HCT116 (cell line): ENCODE data around the gene SLC25A19. TPM values are rescaled to one million over a fixed set of nuclear protein-coding genes. Genes with fewer than 3 reads are reported as not detected.

Experiments
- ATAC-seq: fragments of 200-7000 bp; cut with Tn5 transposase; 2 replicates; pipeline ENCODE4 v1.9.1; 2020; ENCODE audit warnings: mild to moderate bottlenecking, moderate library complexity
- BruUV-seq: library from RNA; stranded (reverse); fragments of 400-500 nt; replicated peaks from 2 replicates; lab custom pipeline; 2021; lab: Mats Ljungman, UMichigan
- CTCF ChIA-PET: fragments of 300-600 bp; sonication (Branson Sonifier 250); formaldehyde crosslinking; loops from one replicate; lab custom pipeline; 2021; ENCODE audit warnings: antibody characterized with exemption; lab: Charles Lee
- POLR2A ChIA-PET: fragments of 300-600, 350-600 bp; sonication (Branson Sonifier 250); formaldehyde crosslinking; loops from one replicate; lab custom pipeline; 2021; ENCODE audit warnings: antibody characterized with exemption; lab: Charles Lee
- RAD21 ChIA-PET, 2 experiments: fragments of 300-600 bp; sonication (Branson Sonifier 250); formaldehyde crosslinking; loops; one replicate each; lab custom pipeline; 2023; ENCODE audit warnings: low total read pairs in 2 of 2; ENCODE audit not compliant: uncharacterized antibody in 2 of 2, unreplicated experiment in 2 of 2, low non-redundant PET in 1 of 2; lab: Charles Lee
- DNase-seq: peaks from one replicate; pipeline ENCODE4 v3.0.0-alpha.2; 2010; ENCODE audit warnings: low read depth, low spot score
- H2AFZ ChIP-seq: fragments of 200-600 bp; shearing (Covaris generic), sonication (generic); 2 replicates; pipeline ENCODE4 v1.6.1; 2017; ENCODE audit warnings: low read depth, mixed run types, mixed read lengths, antibody characterized with exemption, low read length; ENCODE audit not compliant: poor library complexity, severe bottlenecking
- H3K27ac ChIP-seq: 2 replicates; pipeline ENCODE4 v1.5.1; 2012; ENCODE audit warnings: low read depth, low read length
- H3K27me3 ChIP-seq: fragments of 200-600 bp; sonication (generic); 2 replicates; pipeline ENCODE4 v1.6.1; 2016; ENCODE audit warnings: mixed run types, low read length, mixed read lengths; ENCODE audit not compliant: insufficient read depth
- H3K36me3 ChIP-seq, 2 experiments: fragments of 200-500 bp in 1 of 2; fragments of 200-600 bp in 1 of 2; sonication (Bioruptor generic) in 1 of 2; sonication (generic) in 1 of 2; 2 replicates each; pipeline versions ENCODE4 v1.5.1 to v1.6.1; 2014 to 2016; ENCODE audit warnings: low read length in 2 of 2, inconsistent platforms in 1 of 2, mixed read lengths in 1 of 2, mixed run types in 1 of 2; ENCODE audit not compliant: insufficient read depth in 2 of 2, control insufficient read depth in 1 of 2
- H3K4me1 ChIP-seq, 2 experiments: fragments of 200-600 bp in 1 of 2; sonication (generic) in 1 of 2; 2 replicates each; pipeline versions ENCODE4 v1.5.1 to v1.6.1; 2012 to 2017; ENCODE audit warnings: low read length in 2 of 2, inconsistent platforms in 1 of 2, mild to moderate bottlenecking in 1 of 2, mixed read lengths in 1 of 2, mixed run types in 1 of 2, moderate library complexity in 1 of 2; ENCODE audit not compliant: insufficient read depth in 2 of 2, control insufficient read depth in 1 of 2
- H3K4me2 ChIP-seq: fragments of 200-600 bp; sonication (generic); 2 replicates; pipeline ENCODE4 v1.6.1; 2017; ENCODE audit warnings: mixed run types, low read length, mixed read lengths
- H3K4me3 ChIP-seq, 2 experiments: fragments of 200-600 bp in 1 of 2; sonication (generic) in 1 of 2; replicated peaks in 1 of 2; 2 replicates each; pipeline ENCODE4 v1.5.1; 2011 to 2016; ENCODE audit warnings: low read length in 2 of 2, control low read depth in 1 of 2, low read depth in 1 of 2, mild to moderate bottlenecking in 1 of 2, mixed read lengths in 1 of 2, mixed run types in 1 of 2
- H3K79me2 ChIP-seq: fragments of 200-600 bp; sonication (generic); 2 replicates; pipeline ENCODE4 v1.6.1; 2017; ENCODE audit warnings: mild to moderate bottlenecking, mixed run types, low read length, moderate library complexity, mixed read lengths; ENCODE audit not compliant: insufficient read depth
- H3K9ac ChIP-seq: fragments of 200-600 bp; sonication (generic); 2 replicates; pipeline ENCODE4 v1.6.1; 2016; ENCODE audit warnings: low read length, mixed read lengths
- H3K9me2 ChIP-seq: fragments of 200-600 bp; sonication (generic), shearing (Covaris generic); 2 replicates; pipeline ENCODE4 v1.6.1; 2017; ENCODE audit warnings: mixed run types, mild to moderate bottlenecking, moderate library complexity; ENCODE audit not compliant: insufficient read depth
- H3K9me3 ChIP-seq, 2 experiments: fragments of 200-500 bp in 1 of 2; fragments of 200-600 bp in 1 of 2; sonication (Bioruptor generic) in 1 of 2; sonication (generic) in 1 of 2; 2 replicates each; pipeline ENCODE4 v1.6.1; 2014 to 2017; ENCODE audit warnings: low read length in 2 of 2, mixed read lengths in 2 of 2, inconsistent platforms in 1 of 2, low read depth in 1 of 2, mild to moderate bottlenecking in 1 of 2, mixed run types in 1 of 2, moderate library complexity in 1 of 2; ENCODE audit not compliant: control insufficient read depth in 1 of 2, insufficient read depth in 1 of 2
- H4K20me1 ChIP-seq: fragments of 200-600 bp; sonication (generic), shearing (Covaris generic); 2 replicates; pipeline ENCODE4 v1.6.1; 2017; ENCODE audit warnings: mixed run types, mild to moderate bottlenecking, moderate library complexity; ENCODE audit not compliant: insufficient read depth
- CEBPB ChIP-seq: IDR thresholded peaks from 2 replicates; pipeline ENCODE4 v1.6.1; 2012; ENCODE audit warnings: low read depth
- ELF1 ChIP-seq: IDR thresholded peaks from 2 replicates; pipeline ENCODE4 v1.6.1; 2012; ENCODE audit warnings: low read depth, borderline replicate concordance
- EZH2 ChIP-seq: fragments of 200-600 bp; sonication (generic); IDR thresholded peaks from 2 replicates; pipeline ENCODE4 v1.6.1; 2017; ENCODE audit warnings: antibody characterized with exemption, mixed run types
- FOSL1 ChIP-seq: IDR thresholded peaks from 2 replicates; pipeline ENCODE4 v1.6.1; 2012; ENCODE audit warnings: low read depth
- POLR2AphosphoS5 ChIP-seq: IDR thresholded peaks from 2 replicates; pipeline ENCODE4 v1.6.1; 2011; ENCODE audit warnings: mild to moderate bottlenecking, low read depth, low read length, moderate library complexity
- RAD21 ChIP-seq: IDR thresholded peaks from 2 replicates; pipeline ENCODE4 v1.6.1; 2012; ENCODE audit warnings: low read depth, mild to moderate bottlenecking
- SIN3A ChIP-seq: IDR thresholded peaks from 2 replicates; pipeline ENCODE4 v1.6.1; 2012; ENCODE audit warnings: low read depth
- YY1 ChIP-seq: IDR thresholded peaks from 2 replicates; pipeline ENCODE4 v1.6.1; 2011; ENCODE audit warnings: low read length, low read depth, moderate library complexity, mild to moderate bottlenecking; ENCODE audit not compliant: insufficient replicate concordance; ENCODE audit errors: extremely low read depth
- intact Hi-C: fragments of 100-400 bp; cut with micrococcal nuclease; formaldehyde crosslinking; loops from 2 replicates; pipeline ENCODE4 v1.10.0; 2022
- total RNA-seq: library from RNA; stranded (reverse); gene quantifications from one replicate; pipeline ENCODE4 v1.2.1, GENCODE V29; 2021; ENCODE audit not compliant: unreplicated experiment
- TF ChIP-seq, protein P1 (sequence below), 3 experiments: fragments of 200-600 bp in 1 of 3; sonication (generic) in 1 of 3; IDR thresholded peaks in 2 of 3; conservative IDR thresholded peaks in 1 of 3; 2 replicates each; pipeline ENCODE4 v1.5.1; 2012 to 2017; ENCODE audit warnings: low read depth in 2 of 3, low read length in 2 of 3, antibody characterized with exemption in 1 of 3, borderline replicate concordance in 1 of 3, control low read depth in 1 of 3, mild to moderate bottlenecking in 1 of 3, mixed read lengths in 1 of 3, mixed run types in 1 of 3, moderate library complexity in 1 of 3; ENCODE audit not compliant: insufficient read depth in 1 of 3

Gene SLC25A19
- total RNA-seq, 1 experiment from 2014 or later: 38.7 TPM

DNA sequence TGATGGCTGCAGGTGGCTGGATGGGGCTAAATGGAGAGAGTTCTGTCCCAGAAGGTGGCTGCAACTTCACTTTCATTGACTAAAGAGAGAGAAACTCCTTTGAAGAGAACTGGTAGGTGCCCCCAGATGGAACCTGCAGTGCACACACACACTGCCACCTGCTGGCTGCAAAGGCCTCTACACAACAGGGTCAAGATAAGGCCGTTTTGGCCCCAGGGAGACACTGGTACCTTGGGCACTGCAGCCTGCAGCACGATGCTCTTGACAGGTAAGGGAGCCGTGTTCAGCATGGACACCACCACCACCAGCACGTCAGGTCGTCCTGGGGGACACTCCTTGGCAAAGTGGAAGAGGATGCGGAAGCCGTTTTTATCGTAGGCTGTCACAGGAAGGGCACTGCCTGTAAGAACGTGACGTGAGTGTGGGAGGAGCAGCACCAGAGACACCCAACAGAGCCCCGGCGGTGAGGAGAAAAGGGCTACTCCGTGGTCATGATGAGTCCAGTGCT, 50.5 kb downstream of the SLC25A19 start:
- peaks cover 6% of the 10 kb centered on the region; the same call in 1 of the 2 replicates for H4K20me1 ChIP-seq
- intact Hi-C loops: loop anchor here (1.0 kb wide), 2 partner anchors 124 to 277 kb away; no protein-coding TSS in a partner anchor
- H3K27ac ChIP-seq: no peak overlapping the region; the same call in 1 of the 2 replicates
- BruUV-seq: no TSS peak
- H3K4me2 ChIP-seq: no peak overlapping the region
- DNase-seq (peak; percentile 59), ATAC-seq (peak; percentile 79)
- no peak overlapping the region for H2AFZ ChIP-seq
- CTCF ChIA-PET: interaction anchor here (0.6 to 3.3 kb wide), 4 partner anchors 11 to 270 kb away, joined by 3 to 30 read pairs (median 8); no protein-coding TSS in a partner anchor
- POLR2A ChIA-PET: no interaction called here
- TF ChIP-seq SIN3A (no peak), RAD21 (peak; percentile 68), CEBPB (no peak), POLR2AphosphoS5 (peak; percentile 36; the same call in 1 of the 2 replicates)
- TF ChIP-seq, protein P1, sequence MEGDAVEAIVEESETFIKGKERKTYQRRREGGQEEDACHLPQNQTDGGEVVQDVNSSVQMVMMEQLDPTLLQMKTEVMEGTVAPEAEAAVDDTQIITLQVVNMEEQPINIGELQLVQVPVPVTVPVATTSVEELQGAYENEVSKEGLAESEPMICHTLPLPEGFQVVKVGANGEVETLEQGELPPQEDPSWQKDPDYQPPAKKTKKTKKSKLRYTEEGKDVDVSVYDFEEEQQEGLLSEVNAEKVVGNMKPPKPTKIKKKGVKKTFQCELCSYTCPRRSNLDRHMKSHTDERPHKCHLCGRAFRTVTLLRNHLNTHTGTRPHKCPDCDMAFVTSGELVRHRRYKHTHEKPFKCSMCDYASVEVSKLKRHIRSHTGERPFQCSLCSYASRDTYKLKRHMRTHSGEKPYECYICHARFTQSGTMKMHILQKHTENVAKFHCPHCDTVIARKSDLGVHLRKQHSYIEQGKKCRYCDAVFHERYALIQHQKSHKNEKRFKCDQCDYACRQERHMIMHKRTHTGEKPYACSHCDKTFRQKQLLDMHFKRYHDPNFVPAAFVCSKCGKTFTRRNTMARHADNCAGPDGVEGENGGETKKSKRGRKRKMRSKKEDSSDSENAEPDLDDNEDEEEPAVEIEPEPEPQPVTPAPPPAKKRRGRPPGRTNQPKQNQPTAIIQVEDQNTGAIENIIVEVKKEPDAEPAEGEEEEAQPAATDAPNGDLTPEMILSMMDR (IDR thresholded peaks at IDR 0.05 in 2 of 3, conservative IDR thresholded peaks at IDR 0.05 in 1 of 3; ENCODE audit: borderline replicate concordance in 1 of 3, insufficient read depth in 1 of 3, low read depth in 2 of 3, low read length in 2 of 3): peak; percentile 77 to 99 (median 99)
- H3K9me2 ChIP-seq: no peaks in the 10 kb centered on the region
- H3K9ac ChIP-seq: no peak overlapping the region
- peaks cover 69 to 81% of the 10 kb centered on the region in 2 experiments for H3K36me3 ChIP-seq
- H3K4me1 ChIP-seq: peaks cover 0 to 11% of the 10 kb centered on the region in 2 experiments; a peak in 1 of 4 replicates
- no peaks in the 10 kb centered on the region for H3K9me3 ChIP-seq
- RAD21 ChIA-PET: no interaction called here
- H3K79me2 ChIP-seq: no peaks in the 10 kb centered on the region
- no peak overlapping the region for H3K4me3 ChIP-seq
- no peaks in the 10 kb centered on the region for H3K27me3 ChIP-seq

DNA sequence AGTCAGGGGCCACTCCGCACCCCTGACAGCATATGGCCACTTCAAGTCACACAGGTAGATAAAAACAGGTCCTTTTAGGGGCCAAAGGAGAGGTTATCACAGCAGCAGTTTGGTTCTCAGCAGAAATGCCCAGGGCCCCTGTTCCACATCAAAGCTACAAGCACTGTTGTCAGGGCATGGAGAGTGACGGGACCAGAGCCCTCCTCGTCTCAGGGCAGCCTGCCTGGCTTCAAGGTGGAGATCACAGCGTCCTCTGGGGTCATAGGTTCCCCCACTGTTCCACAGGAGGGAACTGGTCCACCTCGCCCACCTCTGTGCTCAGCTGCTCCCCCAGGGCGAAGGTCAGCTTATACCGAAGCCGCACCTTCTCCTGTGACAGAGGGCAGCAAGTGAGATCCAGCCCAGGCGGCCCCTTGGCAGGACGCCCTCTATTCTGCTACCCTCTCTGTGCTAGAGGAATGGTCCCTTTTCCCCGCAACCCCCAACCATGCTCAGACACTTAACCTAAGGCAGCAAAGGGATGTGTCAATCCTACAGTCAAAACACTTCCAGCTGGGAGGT, 51.1 kb downstream of the SLC25A19 start:
- Histone ChIP-seq H3K79me2 (no peaks in the 10 kb centered on the region), H3K9me3 (no peaks in the 10 kb centered on the region), H4K20me1 (peaks cover 6% of the 10 kb centered on the region; the same call in 1 of the 2 replicates), H3K4me2 (no peak overlapping the region), H3K27me3 (no peaks in the 10 kb centered on the region), H2AFZ (no peak overlapping the region), H3K4me3 (no peak overlapping the region), H3K9ac (no peak overlapping the region), H3K4me1 (peaks cover 0 to 11% of the 10 kb centered on the region in 2 experiments; a peak in 1 of 4 replicates), H3K36me3 (peaks cover 67 to 77% of the 10 kb centered on the region in 2 experiments), H3K27ac (no peak overlapping the region; the same call in 1 of the 2 replicates), H3K9me2 (no peaks in the 10 kb centered on the region)
- intact Hi-C loops: loop anchor here (1.0 kb wide), 2 partner anchors 124 to 277 kb away; no protein-coding TSS in a partner anchor
- ChIA-PET RAD21 (interaction anchor here in 1 of 2 experiments (0.6 kb wide), 1 partner anchor 9 kb away, joined by 3 read pairs; no protein-coding TSS in a partner anchor), POLR2A (no interaction called here), CTCF (interaction anchor here (0.6 to 2.4 kb wide), 4 partner anchors 13 to 277 kb away, joined by 3 to 13 read pairs (median 4); no protein-coding TSS in a partner anchor)
- ATAC-seq: no peak
- DNase-seq: no peak
- BruUV-seq: TSS peak; percentile 19
- TF ChIP-seq EZH2: no peak
- no peak for TF ChIP-seq ELF1
- TF ChIP-seq, protein P1 (IDR thresholded peaks at IDR 0.05 in 2 of 3, conservative IDR thresholded peaks at IDR 0.05 in 1 of 3; ENCODE audit: borderline replicate concordance in 1 of 3, insufficient read depth in 1 of 3, low read depth in 2 of 3, low read length in 2 of 3): no peak
- TF ChIP-seq YY1: no peak
- no peak for TF ChIP-seq FOSL1
